Activated CD4-positive, alpha-beta memory T cell treated with anti-CD3 and anti-CD28 coated beads, Interleukin-2, amount 10 ng/mL, durations not matched to agents 7 days and 5 days (primary cell): ENCODE data around the gene C1R. TPM values are rescaled to one million over a fixed set of nuclear protein-coding genes. Genes with fewer than 3 reads are reported as not detected.
"Not testable (repeated sequence)": the region's sequence is repeated elsewhere in the genome, so short reads cannot be mapped to it uniquely, and the experiment has no call there.

ENCODE experiments used
- CTCF ChIA-PET: fragments of 350-600 bp; sonication (Branson Sonifier 250); formaldehyde crosslinking; loops from one replicate; lab custom pipeline; 2021; ENCODE audit warnings: antibody characterized with exemption, inconsistent platforms; lab: Charles Lee
- POLR2A ChIA-PET: fragments of 350-600 bp; sonication (Branson Sonifier 250); formaldehyde crosslinking; loops from one replicate; lab custom pipeline; 2021; ENCODE audit warnings: antibody characterized with exemption; lab: Charles Lee
- DNase-seq: peaks from one replicate; pipeline ENCODE4 v3.0.0-alpha.2; 2020
- H3K27ac Mint-ChIP-seq: one replicate; pipeline ENCODE4 v1.8.0; 2021; ENCODE audit warnings: mild to moderate bottlenecking, mixed read lengths
- H3K27me3 Mint-ChIP-seq: one replicate; pipeline ENCODE4 v1.8.0; 2021; ENCODE audit warnings: mixed read lengths
- H3K36me3 Mint-ChIP-seq: one replicate; pipeline ENCODE4 v1.8.0; 2021; ENCODE audit warnings: low read depth, mixed read lengths
- H3K4me1 Mint-ChIP-seq: one replicate; pipeline ENCODE4 v1.8.0; 2021; ENCODE audit warnings: mixed read lengths
- H3K4me3 Mint-ChIP-seq: one replicate; pipeline ENCODE4 v1.8.0; 2021; ENCODE audit warnings: mild to moderate bottlenecking, mixed read lengths
- H3K9me3 Mint-ChIP-seq: one replicate; pipeline ENCODE4 v1.8.0; 2021; ENCODE audit warnings: mixed read lengths
- total RNA-seq, 2 experiments: library from RNA; stranded (reverse); gene quantifications; one replicate each; pipeline ENCODE4 v1.2.3, GENCODE V29; 2021

C1R gene
- total RNA-seq, 2 experiments from 2014 or later, result 2.7 to 3.8 TPM

DNA sequence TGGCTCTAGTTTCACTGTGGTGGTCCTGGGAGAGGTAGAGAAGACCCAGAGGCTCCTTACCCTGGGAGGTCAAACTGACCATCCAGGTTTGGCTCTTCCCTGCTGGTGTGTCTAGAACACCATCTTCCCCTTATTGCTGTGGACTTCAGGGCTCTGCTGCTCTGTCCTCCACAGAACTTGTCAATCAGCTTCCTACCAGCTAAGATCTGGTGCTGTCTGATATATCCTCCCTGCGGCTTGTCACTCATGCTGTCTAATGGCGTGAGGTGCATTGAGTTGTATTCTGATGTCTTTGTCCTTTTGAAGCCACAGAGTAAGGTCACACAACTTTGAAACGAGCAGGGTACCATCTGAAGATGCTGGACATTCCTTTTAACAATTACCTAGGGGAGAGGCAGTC, 24.0 kb upstream of the C1R start:
- Mint-ChIP-seq H3K36me3 (peaks cover 56% of the 10 kb centered on the region), H3K9me3 (no peaks in the 10 kb centered on the region), H3K4me3 (no peak overlapping the region), H3K27ac (no peak overlapping the region), H3K4me1 (peaks cover 14% of the 10 kb centered on the region), H3K27me3 (no peaks in the 10 kb centered on the region)
- CTCF ChIA-PET, result no interaction called here
- POLR2A ChIA-PET, result no interaction called here
- no peak for DNase-seq

DNA sequence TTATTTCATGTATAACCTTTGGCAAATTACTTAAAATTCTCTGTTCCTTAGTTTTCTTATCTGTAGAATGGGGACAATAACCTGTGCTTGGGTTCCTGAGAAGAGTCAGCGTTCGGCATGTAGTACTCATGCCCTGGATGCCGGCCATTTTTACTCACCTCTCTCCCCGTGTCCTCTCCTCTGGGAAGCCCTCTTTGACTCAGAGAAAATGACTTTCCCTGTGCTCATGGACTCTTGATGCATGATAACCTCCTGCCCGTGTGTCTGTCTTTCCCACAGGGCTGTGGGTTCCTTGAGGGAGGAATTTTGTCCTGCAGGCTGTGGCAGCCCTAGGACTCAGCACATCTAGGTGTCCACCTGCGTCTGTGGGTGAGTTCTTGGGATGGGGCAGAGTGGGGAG, 22.6 kb upstream of the C1R start:
- no peak for DNase-seq
- H3K4me3 Mint-ChIP-seq, result no peak overlapping the region
- H3K9me3 Mint-ChIP-seq, result no peaks in the 10 kb centered on the region
- H3K27ac Mint-ChIP-seq, result no peak overlapping the region
- CTCF ChIA-PET, result no interaction called here
- POLR2A ChIA-PET, result interaction anchor here (8.3 kb wide), 1 partner anchor 170 kb away, joined by 168 read pairs; the partner anchor contains the start of genes C12orf57 and RNU7-1
- H3K36me3 Mint-ChIP-seq, result peaks cover 62% of the 10 kb centered on the region
- no peaks in the 10 kb centered on the region for H3K27me3 Mint-ChIP-seq
- peaks cover 26% of the 10 kb centered on the region for H3K4me1 Mint-ChIP-seq

DNA sequence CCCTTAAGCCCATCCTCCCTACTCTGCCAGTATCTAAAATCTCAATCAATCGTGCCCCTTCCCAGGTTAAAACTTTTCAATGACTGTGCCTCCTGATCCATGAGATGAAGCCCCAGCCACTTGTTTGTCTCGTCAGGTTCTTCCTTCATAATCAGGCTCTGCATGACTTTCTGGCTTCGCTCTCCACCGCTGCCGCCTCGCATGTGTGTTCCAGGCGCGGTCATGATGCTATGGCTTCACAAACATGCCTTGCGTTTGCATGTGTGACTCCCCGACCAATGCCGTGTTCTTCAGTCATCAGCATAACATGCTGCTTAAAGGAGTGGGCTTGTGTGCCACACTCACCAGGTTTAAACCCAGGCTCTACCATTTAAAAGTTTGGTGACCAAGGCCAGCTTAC, 21.8 kb upstream of the C1R start:
- POLR2A ChIA-PET, result interaction anchor here (0.7 to 8.3 kb wide), 4 partner anchors 169 to 262 kb away, joined by 3 to 168 read pairs (median 7); partner anchors contain the start of genes C12orf57, RNU7-1, SPSB2 and USP5
- DNase-seq, result no peak

DNA sequence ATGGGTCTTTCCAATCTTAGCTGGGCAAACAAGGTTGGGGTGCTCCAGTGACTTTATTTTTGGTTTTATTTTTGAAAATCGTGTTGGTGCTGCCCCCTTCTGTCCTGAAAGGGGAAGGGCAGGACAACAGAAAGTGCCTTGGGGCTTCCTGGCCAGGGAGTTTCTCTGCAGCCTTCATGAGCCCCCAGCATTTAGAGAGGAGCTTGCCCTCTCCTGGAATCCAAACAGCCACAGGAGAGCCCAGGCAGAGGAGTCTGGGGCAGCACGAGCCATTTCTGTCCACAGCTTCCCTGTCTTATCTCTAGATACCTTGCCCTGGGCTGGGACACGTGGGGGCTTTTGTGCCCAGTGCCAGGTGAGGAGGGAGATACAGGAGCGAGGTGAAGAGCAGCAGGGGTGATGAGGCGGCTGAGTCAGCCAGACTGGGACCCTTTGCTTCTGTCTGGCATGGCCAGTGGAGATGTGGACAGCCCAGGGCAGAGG, 21.2 kb upstream of the C1R start:
- CTCF ChIA-PET, result interaction anchor here (0.5 to 3.2 kb wide), 28 partner anchors 12 to 1113 kb away, joined by 3 to 15 read pairs (median 4); partner anchors contain the start of genes C12orf57, C1S, CLSTN3 and RBP5
- H3K27me3 Mint-ChIP-seq, result no peaks in the 10 kb centered on the region
- no peak overlapping the region for H3K4me3 Mint-ChIP-seq
- DNase-seq, result peak; percentile 48
- H3K27ac Mint-ChIP-seq, result no peak overlapping the region
- H3K36me3 Mint-ChIP-seq, result peaks cover 59% of the 10 kb centered on the region
- H3K9me3 Mint-ChIP-seq, result no peaks in the 10 kb centered on the region
- POLR2A ChIA-PET, result interaction anchor here (0.7 to 8.3 kb wide), 7 partner anchors 10 to 262 kb away, joined by 3 to 168 read pairs (median 3); partner anchors contain the start of genes C12orf57, RNU7-1, SPSB2 and USP5
- peaks cover 33% of the 10 kb centered on the region for H3K4me1 Mint-ChIP-seq

More for the DNA sequence above, 21.8 kb upstream of the C1R start:
- H3K9me3 Mint-ChIP-seq, result no peaks in the 10 kb centered on the region
- CTCF ChIA-PET, result interaction anchor here (0.5 to 3.2 kb wide), 16 partner anchors 11 to 305 kb away, joined by 3 to 15 read pairs (median 5); partner anchors contain the start of genes C12orf57, C1S, CLSTN3 and RBP5
- no peak overlapping the region for H3K4me3 Mint-ChIP-seq
- H3K27ac Mint-ChIP-seq, result no peak overlapping the region
- H3K36me3 Mint-ChIP-seq, result peaks cover 62% of the 10 kb centered on the region
- H3K27me3 Mint-ChIP-seq, result no peaks in the 10 kb centered on the region
- peaks cover 33% of the 10 kb centered on the region for H3K4me1 Mint-ChIP-seq

DNA sequence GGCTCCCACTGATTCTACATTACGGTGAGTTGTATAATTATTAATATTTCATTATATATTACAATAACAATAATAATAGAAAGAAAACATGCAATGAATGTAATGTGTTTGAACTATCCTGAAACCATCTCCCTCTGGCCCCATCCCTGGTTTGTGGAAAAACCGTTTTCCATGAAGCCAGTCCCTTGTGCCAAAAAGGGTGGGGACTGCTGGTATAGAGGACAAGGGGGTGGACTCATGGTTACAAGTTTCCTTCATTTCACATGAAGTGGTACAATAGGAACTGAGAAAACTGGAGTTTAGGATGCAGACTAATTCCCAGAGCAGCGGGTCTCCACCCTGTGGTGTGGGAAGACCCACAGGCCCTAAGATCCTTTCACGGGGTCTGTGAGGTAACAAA, 19.8 kb upstream of the C1R start:
- ChIA-PET POLR2A (interaction anchor here (0.9 to 8.3 kb wide), 4 partner anchors 9 to 186 kb away, joined by 3 to 168 read pairs (median 8); partner anchors contain the start of genes C12orf57 and RNU7-1), CTCF (interaction anchor here (1.0 to 3.2 kb wide), 15 partner anchors 18 to 261 kb away, joined by 3 to 14 read pairs (median 4); partner anchors contain the start of genes C12orf57, CDCA3, CLSTN3 and RBP5)
- H3K36me3 Mint-ChIP-seq, result peaks cover 54% of the 10 kb centered on the region
- DNase-seq, result no peak
- no peak overlapping the region for H3K27ac Mint-ChIP-seq
- H3K9me3 Mint-ChIP-seq, result no peaks in the 10 kb centered on the region
- no peak overlapping the region for H3K4me3 Mint-ChIP-seq
- no peaks in the 10 kb centered on the region for H3K27me3 Mint-ChIP-seq
- peaks cover 40% of the 10 kb centered on the region for H3K4me1 Mint-ChIP-seq

DNA sequence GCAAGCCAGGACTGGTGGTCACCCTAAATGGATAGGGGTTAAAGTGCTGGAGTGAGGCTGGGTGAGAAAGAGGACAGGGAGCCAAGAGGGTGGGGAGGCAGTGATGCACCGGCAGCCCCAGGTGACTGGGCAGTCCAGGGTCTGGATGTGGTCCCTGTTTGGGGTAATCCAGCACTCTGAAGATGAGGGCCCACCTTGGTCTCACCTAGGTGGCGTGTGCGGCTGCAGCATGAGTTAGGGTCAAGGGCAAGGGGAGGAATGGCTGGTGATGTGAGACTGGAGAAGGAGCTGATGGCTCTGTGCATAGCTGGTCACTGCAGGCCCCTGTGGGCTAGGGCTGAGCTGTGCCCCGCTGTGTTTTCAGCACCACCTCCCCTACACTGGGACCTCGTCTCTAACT, 18.4 kb upstream of the C1R start:
- peaks cover 53% of the 10 kb centered on the region for H3K4me1 Mint-ChIP-seq
- H3K27me3 Mint-ChIP-seq, result no peaks in the 10 kb centered on the region
- ChIA-PET CTCF (interaction anchor here (0.9 to 3.2 kb wide), 8 partner anchors 31 to 259 kb away, joined by 3 to 14 read pairs (median 4); partner anchors contain the start of genes C12orf57, CDCA3 and RNU7-1), POLR2A (interaction anchor here (1.0 to 8.3 kb wide), 5 partner anchors 15 to 206 kb away, joined by 3 to 168 read pairs (median 3); partner anchors contain the start of genes C12orf57, LRRC23 and RNU7-1)
- no peak for DNase-seq
- no peak overlapping the region for H3K27ac Mint-ChIP-seq
- H3K36me3 Mint-ChIP-seq, result peaks cover 56% of the 10 kb centered on the region
- no peak overlapping the region for H3K4me3 Mint-ChIP-seq
- peaks cover 11% of the 10 kb centered on the region for H3K9me3 Mint-ChIP-seq

DNA sequence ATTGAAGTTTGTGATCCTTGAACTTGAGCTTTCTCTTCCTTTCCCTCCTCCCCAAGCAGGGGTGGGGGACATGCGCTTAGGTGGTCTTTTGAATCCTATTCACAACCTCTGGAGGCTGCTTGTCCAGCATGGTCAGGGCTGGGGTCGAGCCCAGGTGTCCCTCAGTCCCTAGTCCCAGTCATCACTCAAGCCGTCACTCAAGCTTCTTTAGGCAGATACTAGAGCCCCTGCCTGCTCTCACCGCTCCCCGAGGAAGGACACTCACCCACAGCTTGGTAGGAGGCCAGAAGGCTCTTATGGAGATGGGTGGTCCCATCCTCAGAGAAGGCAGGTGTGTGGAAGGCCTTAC, 17.3 kb upstream of the C1R start:
- no peak for DNase-seq
- ChIA-PET CTCF (interaction anchor here (0.8 to 3.7 kb wide), 15 partner anchors 8 to 258 kb away, joined by 3 to 41 read pairs (median 4); partner anchors contain the start of genes C12orf57, C1R, CDCA3 and LPCAT3), POLR2A (interaction anchor here (1.2 to 8.3 kb wide), 10 partner anchors 17 to 318 kb away, joined by 3 to 168 read pairs (median 16); partner anchors contain the start of genes C12orf57, C1R, CDCA3 and CLSTN3)
- Mint-ChIP-seq H3K9me3 (peaks cover 14% of the 10 kb centered on the region), H3K27ac (peak overlapping the region; percentile 81), H3K27me3 (no peaks in the 10 kb centered on the region), H3K4me1 (peaks cover 62% of the 10 kb centered on the region), H3K36me3 (peaks cover 55% of the 10 kb centered on the region), H3K4me3 (peak overlapping the region; percentile 91)

DNA sequence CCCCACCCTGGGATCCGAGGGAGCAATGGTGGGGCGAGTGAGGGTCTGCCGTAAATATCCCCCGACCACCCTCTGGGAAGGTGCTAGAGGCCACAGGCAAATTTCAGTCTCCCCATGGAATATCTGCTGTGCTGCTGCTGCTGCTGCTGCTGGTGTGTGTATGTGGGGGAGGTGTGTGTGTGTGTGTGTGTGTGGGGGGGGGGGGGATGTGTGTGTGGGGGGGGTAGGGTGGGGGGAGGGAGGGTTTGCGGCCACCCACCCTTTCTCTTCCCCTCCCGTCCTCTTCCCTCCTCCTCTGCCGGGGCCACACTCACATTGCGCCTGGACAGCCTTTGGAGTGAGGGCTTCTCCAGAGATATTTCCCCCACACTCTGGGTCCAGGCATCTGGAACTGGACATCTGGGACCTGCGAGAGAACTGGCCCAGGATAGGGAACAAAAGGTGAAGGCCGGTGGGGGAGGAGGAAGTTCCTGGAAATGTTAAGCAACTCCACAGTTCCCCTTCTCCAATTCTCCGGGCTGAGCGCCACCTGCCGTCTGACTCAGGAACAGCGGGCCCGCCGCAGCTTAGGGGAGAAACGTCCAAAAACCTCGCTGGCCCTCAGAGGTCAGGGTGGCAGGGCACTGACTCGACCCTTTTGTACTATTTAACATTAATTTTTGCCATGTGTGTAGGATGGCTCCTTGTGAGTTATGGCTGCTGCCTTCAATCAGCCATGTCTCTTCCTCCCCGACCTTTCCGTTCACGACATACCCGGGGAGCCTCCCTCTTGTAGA, 16.7 kb upstream of the C1R start, which contains the start of gene C1RL:
Gene C1RL (minus strand): TSS at position 419 of the 776 bp plus-strand sequence. CDS start 34 bp downstream, at position 385.
- ChIA-PET POLR2A (interaction anchor here (0.9 to 8.3 kb wide), 29 partner anchors 13 to 638 kb away, joined by 3 to 168 read pairs (median 6); partner anchors contain the start of genes C12orf57, C1R, CDCA3 and CLSTN3), CTCF (interaction anchor here (0.8 to 3.7 kb wide), 28 partner anchors 8 to 257 kb away, joined by 3 to 41 read pairs (median 4); partner anchors contain the start of genes C12orf57, C1R, CDCA3 and LPCAT3)
- peaks cover 51% of the 10 kb centered on the region for H3K36me3 Mint-ChIP-seq
- peak within 1 kb of the TSS; percentile 91 for H3K4me3 Mint-ChIP-seq
- peak; percentile 83 for DNase-seq
- H3K27me3 Mint-ChIP-seq, result no peaks in the 10 kb centered on the region
- H3K4me1 Mint-ChIP-seq, result peaks cover 61% of the 10 kb centered on the region
- H3K27ac Mint-ChIP-seq, result peak within 1 kb of the TSS; percentile 94
- peaks cover 14% of the 10 kb centered on the region for H3K9me3 Mint-ChIP-seq

DNA sequence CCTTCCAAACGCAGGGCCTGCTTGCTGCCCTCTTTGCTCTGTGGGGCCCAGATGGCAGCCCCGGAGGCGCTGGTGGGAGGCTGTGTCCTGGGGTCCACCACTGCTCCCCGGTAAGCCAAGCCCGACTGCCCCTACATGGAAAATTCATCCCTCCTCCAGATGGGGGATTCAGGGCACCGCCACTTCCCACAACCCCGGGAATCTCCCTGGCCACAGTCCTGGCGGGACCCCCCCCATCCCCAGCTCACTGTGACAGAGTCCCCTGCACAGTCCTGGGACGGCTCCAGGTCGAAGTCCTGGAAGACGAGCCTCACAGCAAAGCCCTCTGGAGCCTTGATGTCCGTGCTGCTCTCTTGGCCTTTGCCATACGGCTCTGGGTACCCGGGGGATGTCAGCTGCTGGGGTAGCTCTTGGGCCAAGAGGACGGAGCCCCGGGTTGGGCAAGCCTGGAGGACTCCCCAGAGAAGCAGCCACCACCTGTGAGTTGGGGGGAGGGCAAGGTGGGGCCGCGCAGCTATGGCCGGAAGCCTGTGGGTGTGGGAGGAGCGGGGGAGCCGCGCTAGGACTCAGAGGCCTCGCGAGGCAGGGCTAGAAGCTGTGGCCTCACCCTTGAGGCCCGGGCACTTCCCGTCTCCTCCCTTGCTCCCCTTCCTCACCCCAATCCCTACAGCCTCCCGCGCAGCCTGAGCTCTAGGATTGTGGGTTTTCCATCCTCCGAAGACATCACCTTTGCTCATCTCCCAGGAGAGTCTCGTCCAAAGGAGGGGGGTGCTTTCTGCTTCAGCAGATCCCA, 16.0 kb upstream of the C1R start:
- H3K4me1 Mint-ChIP-seq, result peaks cover 62% of the 10 kb centered on the region
- peak overlapping the region; percentile 91 for H3K4me3 Mint-ChIP-seq
- CTCF ChIA-PET, result interaction anchor here (0.6 to 3.7 kb wide), 26 partner anchors 9 to 342 kb away, joined by 3 to 41 read pairs (median 4); partner anchors contain the start of genes C12orf57, C1R, CDCA3 and LPCAT3
- DNase-seq, result peak; percentile 87
- POLR2A ChIA-PET, result interaction anchor here (0.5 to 8.3 kb wide), 36 partner anchors 12 to 850 kb away, joined by 3 to 168 read pairs (median 5); partner anchors contain the start of genes C12orf57, C1R, CDCA3 and CLSTN3
- H3K27me3 Mint-ChIP-seq, result no peaks in the 10 kb centered on the region
- H3K27ac Mint-ChIP-seq, result peak overlapping the region; percentile 94
- H3K36me3 Mint-ChIP-seq, result peaks cover 53% of the 10 kb centered on the region
- peaks cover 14% of the 10 kb centered on the region for H3K9me3 Mint-ChIP-seq

DNA sequence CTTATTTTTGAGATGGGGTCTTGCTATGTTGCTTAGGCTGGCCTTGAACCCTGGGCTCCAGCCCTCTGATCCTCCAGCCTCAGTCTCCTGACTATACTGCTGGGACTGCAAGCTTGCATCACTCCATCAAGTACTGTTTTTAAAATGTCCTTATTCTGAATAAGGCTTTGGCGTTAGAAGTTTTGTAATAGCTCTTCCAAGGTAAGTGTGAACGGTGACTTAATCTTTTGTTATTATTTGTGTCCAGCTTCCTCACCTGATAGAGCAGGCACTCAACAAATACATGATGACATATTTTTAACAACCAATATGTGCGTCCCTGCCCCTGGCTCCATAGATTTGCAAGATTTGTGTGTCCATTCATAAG, 15.4 kb upstream of the C1R start:
- no peak for DNase-seq
- Mint-ChIP-seq H3K36me3 (peaks cover 56% of the 10 kb centered on the region), H3K9me3 (peaks cover 14% of the 10 kb centered on the region), H3K4me1 (peaks cover 64% of the 10 kb centered on the region), H3K27ac (peak overlapping the region; percentile 94), H3K4me3 (peak overlapping the region; percentile 91), H3K27me3 (no peaks in the 10 kb centered on the region)
- CTCF ChIA-PET, result interaction anchor here (0.9 to 3.7 kb wide), 17 partner anchors 10 to 341 kb away, joined by 3 to 41 read pairs (median 6); partner anchors contain the start of genes C12orf57, C1R, LPCAT3 and RNU7-1
- POLR2A ChIA-PET, result interaction anchor here (0.8 to 8.3 kb wide), 29 partner anchors 12 to 572 kb away, joined by 3 to 168 read pairs (median 6); partner anchors contain the start of genes C12orf57, CDCA3, CLSTN3 and EMG1

DNA sequence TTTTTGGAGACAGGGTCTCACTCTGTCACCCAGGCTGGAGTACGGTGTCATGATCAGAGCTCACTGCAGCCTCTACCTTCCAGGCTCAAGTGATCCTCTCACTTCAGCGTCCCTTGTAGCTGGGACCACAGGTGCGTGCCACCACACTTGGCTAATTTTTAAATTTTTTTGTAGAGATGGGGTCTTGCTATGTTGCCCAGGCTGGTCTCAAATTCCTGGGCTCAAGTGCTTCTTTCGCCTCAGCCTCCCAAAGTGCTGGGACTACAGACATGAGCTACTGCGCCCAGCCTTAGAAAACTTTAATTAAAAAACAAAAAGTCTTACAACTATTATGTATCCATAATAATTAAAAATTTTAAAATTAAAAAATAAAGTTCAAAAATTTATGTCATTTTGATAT, 14.9 kb upstream of the C1R start:
- ChIA-PET POLR2A (interaction anchor here (1.2 to 8.3 kb wide), 14 partner anchors 11 to 255 kb away, joined by 3 to 168 read pairs (median 12); partner anchors contain the start of genes C12orf57, CDCA3, CLSTN3 and LPCAT3), CTCF (interaction anchor here (0.9 to 3.7 kb wide), 13 partner anchors 10 to 341 kb away, joined by 3 to 41 read pairs (median 6); partner anchors contain the start of genes C12orf57, C1R, LPCAT3 and RNU7-1)
- peaks cover 67% of the 10 kb centered on the region for H3K4me1 Mint-ChIP-seq
- peak overlapping the region; percentile 36 for H3K27ac Mint-ChIP-seq
- peaks cover 60% of the 10 kb centered on the region for H3K36me3 Mint-ChIP-seq
- not testable (repeated sequence) for H3K27me3 Mint-ChIP-seq, DNase-seq
- H3K9me3 Mint-ChIP-seq, result peaks cover 14% of the 10 kb centered on the region
- peak overlapping the region; percentile 26 for H3K4me3 Mint-ChIP-seq
